GM12801 (cell line): ENCODE measurements around the gene DHCR7.

Experiments
- CTCF ChIP-seq: IDR thresholded peaks from one replicate; pipeline ENCODE4 v1.5.1; 2011; ENCODE audit warnings: control low read depth; ENCODE audit not compliant: insufficient read length; ENCODE audit errors: extremely low read depth

Gene DHCR7

GRCh38 chr11:71453037-71453917 lies 5.1 kb upstream of the DHCR7 start, which contains the start of gene NADSYN1:
NADSYN1 (plus strand) TSS chr11:71453203; CDS start chr11:71453297, 94 bp downstream.
- TF ChIP-seq CTCF, result no peak

GRCh38 chr11:71452199-71453036 lies 4.2 kb upstream of the DHCR7 start:
- TF ChIP-seq CTCF, result no peak

- no peak for TF ChIP-seq CTCF
Measured at GRCh38 chr11:71451596-71452198, 3.5 kb upstream of the DHCR7 start.

GRCh38 chr11:71450939-71451338 lies 2.7 kb upstream of the DHCR7 start:
- TF ChIP-seq CTCF, result no peak

GRCh38 chr11:71450507-71450906 lies 2.3 kb upstream of the DHCR7 start:
- no peak for TF ChIP-seq CTCF

DNA sequence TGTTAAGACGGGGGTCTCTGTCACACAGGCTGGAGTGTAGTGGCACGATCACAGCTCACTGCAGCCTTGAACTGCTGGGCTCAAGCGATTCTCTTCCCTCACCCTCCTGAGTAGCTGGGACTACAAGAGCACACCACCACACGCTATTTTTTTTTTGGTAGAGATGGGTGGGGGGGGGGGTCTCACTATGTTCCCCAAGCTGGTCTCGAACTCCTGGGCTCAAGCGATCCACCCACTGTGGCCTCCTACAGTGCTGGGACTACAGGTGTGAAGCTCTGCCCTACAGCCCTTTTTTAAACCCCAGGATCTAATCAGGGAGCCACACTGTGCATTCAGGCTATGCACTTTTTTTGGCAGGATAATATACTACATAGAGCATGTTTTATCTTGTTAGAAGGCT lies 1.4 kb upstream of the DHCR7 start:
- TF ChIP-seq CTCF, result no peak

- no peak for TF ChIP-seq CTCF
Measured at GRCh38 chr11:71447791-71448256, 369 bp downstream of the DHCR7 start.
